ENCODE results near the gene PLEKHB1. TPM values are rescaled to one million over a fixed set of nuclear protein-coding genes. Genes with fewer than 3 reads are reported as not detected.

The PLEKHB1 gene
- total RNA-seq, 2 donors from 2014 or later, result 44.6 to 81.0 TPM

DNA sequence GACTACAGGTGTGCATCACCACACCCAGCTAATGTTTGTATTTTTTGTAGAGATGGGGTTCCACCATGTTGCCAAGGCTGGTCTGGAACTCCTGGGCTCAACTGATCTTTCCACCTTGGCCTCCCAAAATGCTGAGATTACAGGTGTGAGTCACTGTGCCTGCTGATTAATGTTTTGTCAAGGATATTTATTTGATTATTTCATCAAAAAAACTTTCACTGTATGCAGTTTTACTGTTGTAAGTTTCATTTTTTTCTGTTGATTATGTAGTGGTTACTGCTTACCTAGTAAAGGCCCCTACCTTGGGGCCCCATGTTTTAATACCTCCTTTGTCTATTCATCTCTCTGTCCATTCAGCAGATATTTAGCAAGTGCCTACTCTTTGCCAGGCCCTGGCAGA lies 31.8 kb upstream of the PLEKHB1 start:
- no peaks in the 10 kb centered on the region for H3K9me3 ChIP-seq (ENCODE audit: control insufficient read depth, low read length)
- DNase-seq, result no peak
- H3K9ac ChIP-seq (ENCODE audit: extremely low read depth, low read length, poor library complexity, severe bottlenecking), result no peak overlapping the region
- no peaks in the 10 kb centered on the region for H3K9me3 Mint-ChIP-seq
- H3K27me3 Mint-ChIP-seq (ENCODE audit: insufficient read depth), result peaks cover 11% of the 10 kb centered on the region
- no peak overlapping the region for H3K27ac ChIP-seq (ENCODE audit: low read depth, low read length)
- no peak overlapping the region for H3K27ac Mint-ChIP-seq
- no peaks in the 10 kb centered on the region for H3K4me1 Mint-ChIP-seq
- H3K36me3 Mint-ChIP-seq (ENCODE audit: low read depth), result no peaks in the 10 kb centered on the region
- no peaks in the 10 kb centered on the region for H3K4me1 ChIP-seq (ENCODE audit: control insufficient read depth, insufficient read depth, low read length)
- H3K27me3 ChIP-seq (ENCODE audit: control insufficient read depth, insufficient read depth, low read length, poor library complexity, severe bottlenecking), result no peaks in the 10 kb centered on the region
- no peak overlapping the region for H3K4me3 Mint-ChIP-seq
- no peak overlapping the region for H3K4me3 ChIP-seq (ENCODE audit: low read length)
- H3K36me3 ChIP-seq (ENCODE audit: control insufficient read depth, insufficient read depth, low read length), result no peaks in the 10 kb centered on the region
- TF ChIP-seq, protein P1, sequence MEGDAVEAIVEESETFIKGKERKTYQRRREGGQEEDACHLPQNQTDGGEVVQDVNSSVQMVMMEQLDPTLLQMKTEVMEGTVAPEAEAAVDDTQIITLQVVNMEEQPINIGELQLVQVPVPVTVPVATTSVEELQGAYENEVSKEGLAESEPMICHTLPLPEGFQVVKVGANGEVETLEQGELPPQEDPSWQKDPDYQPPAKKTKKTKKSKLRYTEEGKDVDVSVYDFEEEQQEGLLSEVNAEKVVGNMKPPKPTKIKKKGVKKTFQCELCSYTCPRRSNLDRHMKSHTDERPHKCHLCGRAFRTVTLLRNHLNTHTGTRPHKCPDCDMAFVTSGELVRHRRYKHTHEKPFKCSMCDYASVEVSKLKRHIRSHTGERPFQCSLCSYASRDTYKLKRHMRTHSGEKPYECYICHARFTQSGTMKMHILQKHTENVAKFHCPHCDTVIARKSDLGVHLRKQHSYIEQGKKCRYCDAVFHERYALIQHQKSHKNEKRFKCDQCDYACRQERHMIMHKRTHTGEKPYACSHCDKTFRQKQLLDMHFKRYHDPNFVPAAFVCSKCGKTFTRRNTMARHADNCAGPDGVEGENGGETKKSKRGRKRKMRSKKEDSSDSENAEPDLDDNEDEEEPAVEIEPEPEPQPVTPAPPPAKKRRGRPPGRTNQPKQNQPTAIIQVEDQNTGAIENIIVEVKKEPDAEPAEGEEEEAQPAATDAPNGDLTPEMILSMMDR (conservative IDR thresholded peaks at IDR 0.05), result no peak

DNA sequence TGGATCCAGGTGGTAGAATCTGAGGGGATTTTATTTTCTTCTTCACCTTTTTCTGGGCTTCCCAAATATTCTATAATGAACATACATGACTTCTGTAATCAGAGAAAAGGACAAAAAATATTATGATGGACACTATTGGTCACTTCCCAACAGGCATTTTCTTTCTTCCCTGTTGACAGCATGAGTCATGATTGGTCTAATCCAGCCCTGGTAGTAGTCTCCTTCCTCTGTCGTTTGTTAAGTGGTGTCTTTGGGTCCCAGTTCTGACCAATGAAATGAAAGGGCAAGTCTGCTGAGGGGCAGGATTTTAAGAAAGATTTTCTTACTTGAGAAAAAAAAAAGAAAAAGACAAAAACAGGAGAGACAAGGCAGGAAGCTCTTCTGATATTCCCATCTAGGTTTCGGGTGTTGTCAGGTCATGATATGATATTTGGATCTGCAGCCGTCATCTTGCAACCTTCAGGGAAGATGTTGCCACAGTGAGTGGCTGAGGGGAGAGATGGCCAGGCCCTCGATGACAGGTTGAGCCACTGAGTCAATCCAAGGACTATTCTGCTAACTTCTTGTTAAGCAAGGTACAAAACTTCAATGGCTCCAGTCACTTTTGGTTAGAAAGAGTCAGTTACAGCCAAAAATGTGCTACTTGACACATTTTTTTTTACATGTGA lies 23.3 kb upstream of the PLEKHB1 start:
- Histone ChIP-seq H3K9me3 (ENCODE audit: control insufficient read depth, low read length) (no peaks in the 10 kb centered on the region), H3K36me3 (ENCODE audit: control insufficient read depth, insufficient read depth, low read length) (no peaks in the 10 kb centered on the region), H3K4me3 (ENCODE audit: low read length) (no peak overlapping the region), H3K4me1 (ENCODE audit: control insufficient read depth, insufficient read depth, low read length) (no peaks in the 10 kb centered on the region), H3K27me3 (ENCODE audit: control insufficient read depth, insufficient read depth, low read length, poor library complexity, severe bottlenecking) (peaks cover 9% of the 10 kb centered on the region), H3K9ac (ENCODE audit: extremely low read depth, low read length, poor library complexity, severe bottlenecking) (no peak overlapping the region), H3K27ac (ENCODE audit: low read depth, low read length) (no peak overlapping the region)
- TF ChIP-seq, protein P1 (conservative IDR thresholded peaks at IDR 0.05), result no peak
- H3K4me3 Mint-ChIP-seq, result no peak overlapping the region
- no peaks in the 10 kb centered on the region for H3K36me3 Mint-ChIP-seq (ENCODE audit: low read depth)
- peaks cover 4% of the 10 kb centered on the region for H3K4me1 Mint-ChIP-seq
- no peak for DNase-seq
- H3K9me3 Mint-ChIP-seq, result no peaks in the 10 kb centered on the region
- peaks cover 58% of the 10 kb centered on the region for H3K27me3 Mint-ChIP-seq (ENCODE audit: insufficient read depth)
- no peak overlapping the region for H3K27ac Mint-ChIP-seq
- WGBS, 2 experiments (ENCODE audit: insufficient coverage in 1 of 2, insufficient read length in 1 of 2), result 77 to 92% methylated on average over 2 to 4 of the region's 4 CpGs

GRCh38 chr11:73623686-73624085 lies 22.7 kb upstream of the PLEKHB1 start:
- Mint-ChIP-seq H3K36me3 (ENCODE audit: low read depth) (no peaks in the 10 kb centered on the region), H3K27ac (no peak overlapping the region), H3K4me3 (no peak overlapping the region), H3K9me3 (no peaks in the 10 kb centered on the region), H3K4me1 (peaks cover 10% of the 10 kb centered on the region), H3K27me3 (ENCODE audit: insufficient read depth) (peaks cover 62% of the 10 kb centered on the region)
- Histone ChIP-seq H3K9me3 (ENCODE audit: control insufficient read depth, low read length) (no peaks in the 10 kb centered on the region), H3K9ac (ENCODE audit: extremely low read depth, low read length, poor library complexity, severe bottlenecking) (no peak overlapping the region), H3K27me3 (ENCODE audit: control insufficient read depth, insufficient read depth, low read length, poor library complexity, severe bottlenecking) (peaks cover 9% of the 10 kb centered on the region), H3K36me3 (ENCODE audit: control insufficient read depth, insufficient read depth, low read length) (no peaks in the 10 kb centered on the region), H3K4me3 (ENCODE audit: low read length) (no peak overlapping the region), H3K27ac (ENCODE audit: low read depth, low read length) (no peak overlapping the region), H3K4me1 (ENCODE audit: control insufficient read depth, insufficient read depth, low read length) (no peaks in the 10 kb centered on the region)
- TF ChIP-seq, protein P1 (conservative IDR thresholded peaks at IDR 0.05), result no peak
- WGBS, 2 experiments (ENCODE audit: insufficient coverage in 1 of 2, insufficient read length in 1 of 2), result 86 to 92% methylated on average over 3 of the region's 3 CpGs
- no peak for DNase-seq

Data from endodermal cell (in vitro differentiated cells).